GM12878 (cell line): ENCODE results near the gene CCNL1. TPM values are rescaled to one million over a fixed set of nuclear protein-coding genes. Genes with fewer than 3 reads are reported as not detected.

Source experiments
- ATAC-seq: fragments of 200-7000 bp; cut with Tn5 transposase; 3 replicates; pipeline ENCODE4 v1.9.1; 2020; ENCODE audit warnings: mild to moderate bottlenecking, moderate library complexity
- BruUV-seq: library from RNA; stranded (reverse); fragments of 400-500 nt; replicated peaks from 2 replicates; lab custom pipeline; 2021; lab: Mats Ljungman, UMichigan
- CTCF ChIA-PET: fragments of 300-600 bp; sonication (Branson Sonifier 250); formaldehyde crosslinking; extraction: SDS; loops from one replicate; lab custom pipeline; 2021; ENCODE audit warnings: inconsistent platforms; lab: Yijun Ruan, JAX
- POLR2A ChIA-PET: fragments of 350-600 bp; formaldehyde crosslinking; extraction: SDS; loops from one replicate; lab custom pipeline; 2021; ENCODE audit warnings: inconsistent platforms; lab: Charles Lee
- RAD21 ChIA-PET: fragments of 300-600 bp; sonication (Branson Sonifier 250); formaldehyde crosslinking; loops from one replicate; lab custom pipeline; 2023; ENCODE audit warnings: antibody characterized with exemption; ENCODE audit not compliant: unreplicated experiment; lab: Charles Lee
- SMC1A ChIA-PET: fragments of 300-600 bp; sonication (Branson Sonifier 250); formaldehyde crosslinking; loops from one replicate; lab custom pipeline; 2023; ENCODE audit not compliant: unreplicated experiment, uncharacterized antibody; lab: Charles Lee
- DNase-seq: peaks from one replicate; pipeline ENCODE4 v3.0.0-alpha.2; 2011; ENCODE audit warnings: low read depth, low spot score
- FAIRE-seq: peaks from 3 replicates; lab custom pipeline; 2011; peaks lifted over from hg19 to GRCh38; lab: Jason Lieb, UNC
- H2AFZ ChIP-seq: 2 replicates; pipeline ENCODE4 v1.6.0; 2011; ENCODE audit warnings: low read depth, low read length, control low read depth; ENCODE audit not compliant: control insufficient read depth
- H3K27ac ChIP-seq: 2 replicates; pipeline ENCODE4 v1.5.1; 2011; ENCODE audit warnings: control low read depth; ENCODE audit not compliant: control insufficient read depth, insufficient read depth
- H3K27me3 ChIP-seq, 2 experiments: replicated peaks in 1 of 2; 2 replicates each; pipeline versions ENCODE4 v1.6.0 to v1.6.1; 2011; ENCODE audit warnings: low read length in 1 of 2; ENCODE audit not compliant: control insufficient read depth in 2 of 2, insufficient read depth in 2 of 2
- H3K36me3 ChIP-seq, 2 experiments: 2 replicates each; pipeline ENCODE4 v1.5.1; 2011; ENCODE audit warnings: low read length in 1 of 2; ENCODE audit not compliant: control insufficient read depth in 2 of 2, insufficient read depth in 2 of 2
- H3K4me1 ChIP-seq: 2 replicates; pipeline ENCODE4 v1.6.1; 2011; ENCODE audit warnings: mild to moderate bottlenecking, low read length, moderate library complexity, mixed read lengths; ENCODE audit not compliant: control insufficient read depth, insufficient read depth
- H3K4me2 ChIP-seq: 2 replicates; pipeline ENCODE4 v1.6.0; 2011; ENCODE audit warnings: control low read depth; ENCODE audit not compliant: control insufficient read depth, insufficient read depth
- H3K4me3 ChIP-seq: fragments of 200-600 bp; sonication (generic); 2 replicates; pipeline ENCODE4 v1.5.1; 2016
- H3K79me2 ChIP-seq: 2 replicates; pipeline ENCODE4 v1.6.0; 2011; ENCODE audit warnings: low read length; ENCODE audit not compliant: control insufficient read depth, insufficient read depth
- H3K9ac ChIP-seq: 2 replicates; pipeline ENCODE4 v1.8.0; 2011; ENCODE audit warnings: low read length, control low read depth, mixed read lengths; ENCODE audit not compliant: control insufficient read depth, insufficient read depth
- H3K9me3 ChIP-seq: replicated peaks from 3 replicates; pipeline ENCODE4 v1.5.1; 2011; ENCODE audit warnings: mild to moderate bottlenecking, low read length; ENCODE audit not compliant: control insufficient read depth, insufficient read depth
- H4K20me1 ChIP-seq: 2 replicates; pipeline ENCODE4 v1.6.0; 2011; ENCODE audit not compliant: control insufficient read depth, insufficient read depth
- CBX5 ChIP-seq: sonication (generic); IDR thresholded peaks from 2 replicates; pipeline ENCODE4 v1.6.1; 2016; ENCODE audit warnings: low read depth, moderate library complexity, mild to moderate bottlenecking, inconsistent platforms
- ZBTB40 ChIP-seq: fragments of 450-650 bp; IDR thresholded peaks from 2 replicates; pipeline ENCODE4 v1.6.1; 2016; ENCODE audit warnings: mild to moderate bottlenecking, moderate library complexity, borderline replicate concordance
- ZZZ3 ChIP-seq: IDR thresholded peaks from 2 replicates; pipeline ENCODE4 v1.6.1; 2011; ENCODE audit warnings: low read depth; ENCODE audit not compliant: control insufficient read depth, insufficient read length
- WGBS: methylation state at CpG from one replicate; pipeline ENCODE4 v1.1.6; 2016; ENCODE audit warnings: low lambda C conversion rate; ENCODE audit not compliant: insufficient replicate concordance, insufficient coverage; ENCODE audit errors: missing lambda C conversion rate; 5-methylcytosine and 5-hydroxymethylcytosine counted together
- in situ Hi-C: fragments of 300-500 bp; cut with MboI; formaldehyde crosslinking; loops from 9 replicates; pipeline ENCODE4 v1.14.3; 2018; ENCODE audit warnings: mixed read lengths
- intact Hi-C: fragments of 100-400 bp; cut with micrococcal nuclease; formaldehyde crosslinking; loops from one replicate; pipeline ENCODE4 v1.14.2; 2022; ENCODE audit not compliant: unreplicated experiment
- polyA plus RNA-seq, 11 experiments: library from polyadenylated mRNA; depleted of rRNA in 4 of 11; unstranded in 6 of 11; stranded (reverse) in 5 of 11; fragments of >200 nt; fragmentation: Nextera tagmentation in 4 of 11; fragmentation: Illumina TruSeq in 1 of 11; extraction: Ambion mirVana in 4 of 11; extraction: Trizol in 1 of 11; gene quantifications; 1 replicate in 1 of 11; 2 replicates in 10 of 11; pipeline versions ENCODE4 v1.2.1 to v1.2.3, GENCODE V29; 2011 to 2016; ENCODE audit warnings: inconsistent platforms in 2 of 11, missing spikeins in 2 of 11, low read depth in 1 of 11
- total RNA-seq, 4 experiments: library from RNA; depleted of rRNA in 3 of 4; stranded (reverse); fragments of >200 nt in 3 of 4; fragmentation: Illumina TruSeq in 1 of 4; extraction: Trizol in 1 of 4; gene quantifications; 2 replicates each; pipeline versions ENCODE4 v1.2.1 to v1.2.3, GENCODE V29; 2013 to 2021

Gene CCNL1
- total and polyA plus RNA-seq, 10 of the 15 experiments (the other 5 are each of a cell fraction or from before 2014, with no cell fraction given): 22.2 to 174 (median 115) TPM

- no peaks in the 10 kb centered on the region for H3K27me3 ChIP-seq
- BruUV-seq: no TSS peak
- H4K20me1 ChIP-seq: peaks cover 4% of the 10 kb centered on the region
- 77% methylated on average over 3 of the region's 3 CpGs for WGBS
- in situ Hi-C loops: no loop called here
- peak overlapping the region; percentile 81 for H3K4me2 ChIP-seq
- CTCF ChIA-PET: interaction anchor here (0.8 to 2.7 kb wide), 6 partner anchors 11 to 84 kb away, joined by 3 to 19 read pairs (median 4); no protein-coding TSS in a partner anchor
- RAD21 ChIA-PET: interaction anchor here (0.9 to 1.7 kb wide), 6 partner anchors 18 to 604 kb away, joined by 3 to 10 read pairs (median 4); no protein-coding TSS in a partner anchor
- SMC1A ChIA-PET: interaction anchor here (0.9 to 3.3 kb wide), 11 partner anchors 8 to 476 kb away, joined by 3 to 31 read pairs (median 4); no protein-coding TSS in a partner anchor
- DNase-seq: no peak
- H3K9me3 ChIP-seq: no peaks in the 10 kb centered on the region
- peaks cover 4 to 51% of the 10 kb centered on the region in 2 experiments for H3K36me3 ChIP-seq
- no peak for FAIRE-seq
- no peak overlapping the region for H2AFZ ChIP-seq
- intact Hi-C loops: no loop called here
- TF ChIP-seq CBX5 (no peak), ZZZ3 (no peak), ZBTB40 (peak; percentile 58; the same call in 1 of the 2 replicates)
- ATAC-seq: no peak
- POLR2A ChIA-PET: interaction anchor here (0.8 to 2.5 kb wide), 2 partner anchors 11 to 19 kb away, joined by 3 to 13 read pairs; no protein-coding TSS in a partner anchor
- H3K79me2 ChIP-seq: peaks cover 87% of the 10 kb centered on the region
- peak overlapping the region; percentile 72 for H3K4me3 ChIP-seq
- 0 out of 2 replicates have a peak overlapping the region, but pooled peaks have one; percentile 14 for H3K9ac ChIP-seq
- no peak overlapping the region for H3K27ac ChIP-seq
- peaks cover 7% of the 10 kb centered on the region; the same call in 1 of the 2 replicates for H3K4me1 ChIP-seq
Measured at GRCh38 chr3:157155591-157155990, 4.4 kb downstream of the CCNL1 start.
